ENCODE data around the gene STK11IP. TPM values are rescaled to one million over a fixed set of nuclear protein-coding genes. Genes with fewer than 3 reads are reported as not detected.
"Not testable (repeated sequence)": the region's sequence is repeated elsewhere in the genome, so short reads cannot be mapped to it uniquely, and the experiment has no call there.

Gene STK11IP
- total RNA-seq, 2 donors from 2014 or later, result 27.3 to 31.1 TPM

DNA sequence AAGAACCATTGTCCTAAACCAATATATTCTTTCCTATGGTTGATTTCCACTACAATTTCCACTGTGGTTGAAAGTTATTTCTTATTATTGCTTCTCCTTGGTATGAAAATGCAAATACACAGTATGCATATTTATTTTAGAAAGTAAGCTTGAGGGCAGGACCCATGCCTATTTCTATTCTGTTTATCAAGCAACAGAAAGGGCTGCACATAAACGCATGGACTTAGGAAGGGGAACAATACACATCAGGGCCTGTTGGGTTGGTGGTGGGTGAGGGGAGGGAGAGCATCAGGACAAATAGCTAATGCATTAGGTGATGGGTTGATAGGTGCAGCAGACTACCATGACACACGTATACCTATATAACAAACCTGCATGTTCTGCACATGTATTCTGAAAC is 50.5 kb downstream of the STK11IP start:
- Histone ChIP-seq H3K9ac (ENCODE audit: extremely low read depth, low read length, poor library complexity, severe bottlenecking) (no peak overlapping the region), H3K27ac (ENCODE audit: low read depth, low read length) (no peak overlapping the region), H3K9me3 (ENCODE audit: control insufficient read depth, low read length) (no peaks in the 10 kb centered on the region), H3K4me1 (ENCODE audit: control insufficient read depth, insufficient read depth, low read length) (peaks cover 6% of the 10 kb centered on the region), H3K4me3 (ENCODE audit: low read length) (no peak overlapping the region), H3K36me3 (ENCODE audit: control insufficient read depth, insufficient read depth, low read length) (no peaks in the 10 kb centered on the region), H3K27me3 (ENCODE audit: control insufficient read depth, insufficient read depth, low read length, poor library complexity, severe bottlenecking) (peaks cover 5% of the 10 kb centered on the region)
- Mint-ChIP-seq H3K4me3 (no peak overlapping the region), H3K27ac (no peak overlapping the region), H3K27me3 (ENCODE audit: insufficient read depth) (peaks cover 2% of the 10 kb centered on the region), H3K36me3 (ENCODE audit: low read depth) (no peaks in the 10 kb centered on the region), H3K9me3 (no peaks in the 10 kb centered on the region), H3K4me1 (peaks cover 9% of the 10 kb centered on the region)
- TF ChIP-seq, protein P1, sequence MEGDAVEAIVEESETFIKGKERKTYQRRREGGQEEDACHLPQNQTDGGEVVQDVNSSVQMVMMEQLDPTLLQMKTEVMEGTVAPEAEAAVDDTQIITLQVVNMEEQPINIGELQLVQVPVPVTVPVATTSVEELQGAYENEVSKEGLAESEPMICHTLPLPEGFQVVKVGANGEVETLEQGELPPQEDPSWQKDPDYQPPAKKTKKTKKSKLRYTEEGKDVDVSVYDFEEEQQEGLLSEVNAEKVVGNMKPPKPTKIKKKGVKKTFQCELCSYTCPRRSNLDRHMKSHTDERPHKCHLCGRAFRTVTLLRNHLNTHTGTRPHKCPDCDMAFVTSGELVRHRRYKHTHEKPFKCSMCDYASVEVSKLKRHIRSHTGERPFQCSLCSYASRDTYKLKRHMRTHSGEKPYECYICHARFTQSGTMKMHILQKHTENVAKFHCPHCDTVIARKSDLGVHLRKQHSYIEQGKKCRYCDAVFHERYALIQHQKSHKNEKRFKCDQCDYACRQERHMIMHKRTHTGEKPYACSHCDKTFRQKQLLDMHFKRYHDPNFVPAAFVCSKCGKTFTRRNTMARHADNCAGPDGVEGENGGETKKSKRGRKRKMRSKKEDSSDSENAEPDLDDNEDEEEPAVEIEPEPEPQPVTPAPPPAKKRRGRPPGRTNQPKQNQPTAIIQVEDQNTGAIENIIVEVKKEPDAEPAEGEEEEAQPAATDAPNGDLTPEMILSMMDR (conservative IDR thresholded peaks at IDR 0.05), result no peak
- DNase-seq, result peak; percentile 9
- 95% methylated on average over 1 of the region's 2 CpGs; no CpG with 5 or more reads in 1 of the 2 experiments for WGBS, 2 experiments (ENCODE audit: insufficient coverage in 1 of 2, insufficient read length in 1 of 2)

DNA sequence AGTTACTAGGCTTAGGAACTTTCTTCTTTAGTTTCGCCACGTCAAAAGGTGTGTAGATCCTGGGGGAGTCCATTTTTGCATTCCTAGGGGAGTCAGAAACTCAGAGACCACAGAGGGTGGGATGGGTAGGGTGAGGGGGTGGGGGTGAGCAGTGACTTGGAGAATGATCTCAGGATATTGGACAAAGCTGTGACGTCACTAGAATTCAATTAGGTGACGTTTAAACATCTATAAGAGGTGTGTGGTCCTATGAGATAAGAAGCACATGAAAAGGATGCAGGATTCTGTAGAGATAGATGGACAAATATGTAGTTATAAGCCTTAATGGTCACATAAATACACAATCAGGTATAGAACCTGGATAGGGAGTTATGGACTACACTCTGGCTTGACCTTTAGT is 51.3 kb downstream of the STK11IP start:
- H3K36me3 Mint-ChIP-seq (ENCODE audit: low read depth), result no peaks in the 10 kb centered on the region
- no peak overlapping the region for H3K4me3 Mint-ChIP-seq
- Histone ChIP-seq H3K27me3 (ENCODE audit: control insufficient read depth, insufficient read depth, low read length, poor library complexity, severe bottlenecking) (no peaks in the 10 kb centered on the region), H3K4me1 (ENCODE audit: control insufficient read depth, insufficient read depth, low read length) (peaks cover 6% of the 10 kb centered on the region), H3K4me3 (ENCODE audit: low read length) (no peak overlapping the region), H3K9me3 (ENCODE audit: control insufficient read depth, low read length) (no peaks in the 10 kb centered on the region), H3K36me3 (ENCODE audit: control insufficient read depth, insufficient read depth, low read length) (no peaks in the 10 kb centered on the region), H3K9ac (ENCODE audit: extremely low read depth, low read length, poor library complexity, severe bottlenecking) (no peak overlapping the region), H3K27ac (ENCODE audit: low read depth, low read length) (no peak overlapping the region)
- TF ChIP-seq, protein P1 (conservative IDR thresholded peaks at IDR 0.05), result no peak
- no peaks in the 10 kb centered on the region for H3K9me3 Mint-ChIP-seq
- no peaks in the 10 kb centered on the region for H3K27me3 Mint-ChIP-seq (ENCODE audit: insufficient read depth)
- WGBS, 2 experiments (ENCODE audit: insufficient coverage in 1 of 2, insufficient read length in 1 of 2), result 84 to 96% methylated on average over 2 to 4 of the region's 4 CpGs
- H3K4me1 Mint-ChIP-seq, result peaks cover 9% of the 10 kb centered on the region
- peak; percentile 12 for DNase-seq
- no peak overlapping the region for H3K27ac Mint-ChIP-seq

DNA sequence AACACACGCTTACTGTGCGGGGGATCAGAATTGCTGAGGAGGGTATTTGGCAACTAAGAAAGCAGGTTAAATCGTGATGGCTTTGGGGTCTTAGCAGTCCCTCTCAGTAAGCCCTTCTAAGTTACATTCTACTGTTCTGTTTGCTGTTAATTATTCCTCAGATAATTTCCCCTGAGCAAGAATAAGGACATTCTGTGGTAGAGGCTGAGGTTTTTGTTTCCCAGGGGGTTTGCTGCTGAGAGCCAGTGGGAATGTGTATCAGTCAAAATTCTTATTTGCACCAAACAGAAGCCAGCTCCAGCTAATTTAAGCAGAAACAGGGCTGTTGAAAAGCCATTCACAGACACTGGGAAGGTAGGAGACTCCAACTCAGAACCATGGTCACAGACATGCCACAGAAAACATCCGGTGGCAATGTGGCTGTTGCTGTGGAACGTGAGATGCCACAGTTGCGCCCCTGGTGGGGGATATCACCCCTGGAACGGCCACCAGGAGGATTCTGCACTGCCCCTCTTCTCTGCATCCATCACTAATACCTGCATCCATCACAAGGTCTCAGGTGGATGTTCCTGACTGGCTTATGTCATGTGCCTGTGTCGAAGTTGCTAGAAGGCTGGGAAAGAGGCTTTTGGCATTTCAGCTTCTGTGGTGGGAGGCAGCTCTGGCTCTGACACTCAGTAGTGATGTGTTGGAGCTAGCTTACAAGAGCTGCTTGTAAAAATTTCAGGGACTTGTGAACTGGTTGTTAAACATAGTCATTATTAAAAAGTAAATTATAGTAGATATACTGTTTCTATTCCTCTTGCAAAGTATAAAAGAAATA is 53.0 kb downstream of the STK11IP start:
- Mint-ChIP-seq H3K4me1 (peaks cover 5% of the 10 kb centered on the region), H3K4me3 (no peak overlapping the region), H3K36me3 (ENCODE audit: low read depth) (no peaks in the 10 kb centered on the region), H3K27me3 (ENCODE audit: insufficient read depth) (no peaks in the 10 kb centered on the region), H3K9me3 (no peaks in the 10 kb centered on the region), H3K27ac (no peak overlapping the region)
- TF ChIP-seq, protein P1 (conservative IDR thresholded peaks at IDR 0.05), result peak; percentile 44
- Histone ChIP-seq H3K36me3 (ENCODE audit: control insufficient read depth, insufficient read depth, low read length) (no peaks in the 10 kb centered on the region), H3K27ac (ENCODE audit: low read depth, low read length) (no peak overlapping the region), H3K27me3 (ENCODE audit: control insufficient read depth, insufficient read depth, low read length, poor library complexity, severe bottlenecking) (no peaks in the 10 kb centered on the region), H3K9me3 (ENCODE audit: control insufficient read depth, low read length) (no peaks in the 10 kb centered on the region), H3K4me1 (ENCODE audit: control insufficient read depth, insufficient read depth, low read length) (peaks cover 4% of the 10 kb centered on the region), H3K4me3 (ENCODE audit: low read length) (no peak overlapping the region), H3K9ac (ENCODE audit: extremely low read depth, low read length, poor library complexity, severe bottlenecking) (no peak overlapping the region)
- peak; percentile 43 for DNase-seq
- WGBS, 2 experiments (ENCODE audit: insufficient coverage in 1 of 2, insufficient read length in 1 of 2), result 76 to 95% methylated on average over 3 to 8 of the region's 8 CpGs

DNA sequence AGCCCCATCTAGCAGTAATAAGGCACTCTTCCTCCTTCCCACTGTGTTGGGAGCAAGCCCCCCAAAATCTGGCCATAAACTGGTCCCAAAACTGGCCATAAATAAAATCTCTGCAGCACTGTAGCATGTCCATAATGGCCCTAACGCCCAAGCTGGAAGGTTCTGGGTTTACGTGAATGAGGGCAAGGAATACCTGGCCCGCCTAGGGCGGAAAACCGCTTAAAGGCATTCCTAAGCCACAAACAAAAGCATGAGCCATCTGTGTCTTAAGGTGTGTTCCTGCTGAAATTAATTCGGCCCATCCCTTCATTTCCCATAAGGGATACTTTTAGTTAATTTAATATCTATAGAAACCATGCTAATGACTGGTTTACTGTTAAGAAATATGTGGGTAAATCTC is 54.0 kb downstream of the STK11IP start:
- H3K27me3 ChIP-seq (ENCODE audit: control insufficient read depth, insufficient read depth, low read length, poor library complexity, severe bottlenecking); H3K4me1 ChIP-seq (ENCODE audit: control insufficient read depth, insufficient read depth, low read length); H3K36me3 Mint-ChIP-seq (ENCODE audit: low read depth); H3K4me1 Mint-ChIP-seq; H3K9ac ChIP-seq (ENCODE audit: extremely low read depth, low read length, poor library complexity, severe bottlenecking); H3K9me3 Mint-ChIP-seq; H3K4me3 ChIP-seq (ENCODE audit: low read length); H3K4me3 Mint-ChIP-seq; H3K27ac ChIP-seq (ENCODE audit: low read depth, low read length); H3K27me3 Mint-ChIP-seq (ENCODE audit: insufficient read depth); H3K36me3 ChIP-seq (ENCODE audit: control insufficient read depth, insufficient read depth, low read length); H3K9me3 ChIP-seq (ENCODE audit: control insufficient read depth, low read length); H3K27ac Mint-ChIP-seq: not testable (repeated sequence)
- peak; percentile 11 for DNase-seq
- WGBS, 2 experiments (ENCODE audit: insufficient coverage in 1 of 2, insufficient read length in 1 of 2), result 78 to 100% methylated on average over 1 to 6 of the region's 6 CpGs
